ENCODE results near the gene PRICKLE1.

The PRICKLE1 gene

GRCh38 chr12:42530284-42530683 is 59.3 kb downstream of the PRICKLE1 start:
- TF ChIP-seq POLR2AphosphoS5 (IDR thresholded peaks at IDR 0.05; ENCODE audit: low read depth, low read length) (no peak), SIN3A (IDR thresholded peaks at IDR 0.05; ENCODE audit: borderline replicate concordance, insufficient read depth, low read length) (no peak), TAF1 (IDR thresholded peaks at IDR 0.05; ENCODE audit: borderline replicate concordance, insufficient read depth, low read length) (no peak)

GRCh38 chr12:42525444-42525843 is 64.1 kb downstream of the PRICKLE1 start:
- TF ChIP-seq SIN3A (IDR thresholded peaks at IDR 0.05; ENCODE audit: borderline replicate concordance, insufficient read depth, low read length), result no peak
- TF ChIP-seq, protein P1, sequence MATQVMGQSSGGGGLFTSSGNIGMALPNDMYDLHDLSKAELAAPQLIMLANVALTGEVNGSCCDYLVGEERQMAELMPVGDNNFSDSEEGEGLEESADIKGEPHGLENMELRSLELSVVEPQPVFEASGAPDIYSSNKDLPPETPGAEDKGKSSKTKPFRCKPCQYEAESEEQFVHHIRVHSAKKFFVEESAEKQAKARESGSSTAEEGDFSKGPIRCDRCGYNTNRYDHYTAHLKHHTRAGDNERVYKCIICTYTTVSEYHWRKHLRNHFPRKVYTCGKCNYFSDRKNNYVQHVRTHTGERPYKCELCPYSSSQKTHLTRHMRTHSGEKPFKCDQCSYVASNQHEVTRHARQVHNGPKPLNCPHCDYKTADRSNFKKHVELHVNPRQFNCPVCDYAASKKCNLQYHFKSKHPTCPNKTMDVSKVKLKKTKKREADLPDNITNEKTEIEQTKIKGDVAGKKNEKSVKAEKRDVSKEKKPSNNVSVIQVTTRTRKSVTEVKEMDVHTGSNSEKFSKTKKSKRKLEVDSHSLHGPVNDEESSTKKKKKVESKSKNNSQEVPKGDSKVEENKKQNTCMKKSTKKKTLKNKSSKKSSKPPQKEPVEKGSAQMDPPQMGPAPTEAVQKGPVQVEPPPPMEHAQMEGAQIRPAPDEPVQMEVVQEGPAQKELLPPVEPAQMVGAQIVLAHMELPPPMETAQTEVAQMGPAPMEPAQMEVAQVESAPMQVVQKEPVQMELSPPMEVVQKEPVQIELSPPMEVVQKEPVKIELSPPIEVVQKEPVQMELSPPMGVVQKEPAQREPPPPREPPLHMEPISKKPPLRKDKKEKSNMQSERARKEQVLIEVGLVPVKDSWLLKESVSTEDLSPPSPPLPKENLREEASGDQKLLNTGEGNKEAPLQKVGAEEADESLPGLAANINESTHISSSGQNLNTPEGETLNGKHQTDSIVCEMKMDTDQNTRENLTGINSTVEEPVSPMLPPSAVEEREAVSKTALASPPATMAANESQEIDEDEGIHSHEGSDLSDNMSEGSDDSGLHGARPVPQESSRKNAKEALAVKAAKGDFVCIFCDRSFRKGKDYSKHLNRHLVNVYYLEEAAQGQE (IDR thresholded peaks at IDR 0.05; ENCODE audit: insufficient read depth in 1 of 2, low read depth in 2 of 2, low read length in 2 of 2), result no peak
- no peak for TF ChIP-seq TAF1 (IDR thresholded peaks at IDR 0.05; ENCODE audit: borderline replicate concordance, insufficient read depth, low read length)
- no peak for TF ChIP-seq FOXP2 (optimal IDR thresholded peaks at IDR 0.05; ENCODE audit: borderline replicate concordance, extremely low read depth, extremely low read length, insufficient read depth)
- TF ChIP-seq POLR2AphosphoS5 (IDR thresholded peaks at IDR 0.05; ENCODE audit: low read depth, low read length), result no peak

DNA sequence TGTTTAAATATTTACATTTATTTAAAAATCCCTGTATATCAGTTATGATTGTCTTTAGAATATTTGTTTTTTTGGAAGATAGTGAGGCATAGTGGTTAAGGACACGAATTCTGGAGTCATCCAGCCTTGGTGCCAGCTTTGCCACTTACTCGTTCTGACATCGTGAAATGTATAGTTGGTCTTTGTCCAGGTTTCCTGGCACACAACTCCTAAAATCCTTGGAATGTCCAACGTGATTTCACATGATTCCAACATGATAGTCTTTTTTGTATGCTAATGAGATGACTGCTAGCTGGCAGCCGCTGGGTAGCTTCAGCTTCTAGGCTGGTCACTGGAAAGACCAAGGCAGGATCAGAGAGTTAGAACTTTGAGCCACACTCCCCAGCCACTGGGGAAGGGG is 64.8 kb downstream of the PRICKLE1 start:
- TF ChIP-seq POLR2AphosphoS5 (IDR thresholded peaks at IDR 0.05; ENCODE audit: low read depth, low read length) (no peak), FOXP2 (optimal IDR thresholded peaks at IDR 0.05; ENCODE audit: borderline replicate concordance, extremely low read depth, extremely low read length, insufficient read depth) (no peak), TAF1 (IDR thresholded peaks at IDR 0.05; ENCODE audit: borderline replicate concordance, insufficient read depth, low read length) (no peak), SIN3A (IDR thresholded peaks at IDR 0.05; ENCODE audit: borderline replicate concordance, insufficient read depth, low read length) (no peak)
- TF ChIP-seq, protein P1 (IDR thresholded peaks at IDR 0.05; ENCODE audit: insufficient read depth in 1 of 2, low read depth in 2 of 2, low read length in 2 of 2), result no peak

- no peak for TF ChIP-seq POLR2AphosphoS5 (IDR thresholded peaks at IDR 0.05; ENCODE audit: low read depth, low read length)
- no peak for TF ChIP-seq TAF1 (IDR thresholded peaks at IDR 0.05; ENCODE audit: borderline replicate concordance, insufficient read depth, low read length)
- TF ChIP-seq, protein P1 (IDR thresholded peaks at IDR 0.05; ENCODE audit: insufficient read depth in 1 of 2, low read depth in 2 of 2, low read length in 2 of 2), result no peak
- TF ChIP-seq FOXP2 (optimal IDR thresholded peaks at IDR 0.05; ENCODE audit: borderline replicate concordance, extremely low read depth, extremely low read length, insufficient read depth), result no peak
- no peak for TF ChIP-seq SIN3A (IDR thresholded peaks at IDR 0.05; ENCODE audit: borderline replicate concordance, insufficient read depth, low read length)
These were observed 73.0 kb downstream of the PRICKLE1 start for GRCh38 chr12:42516573-42516972.

DNA sequence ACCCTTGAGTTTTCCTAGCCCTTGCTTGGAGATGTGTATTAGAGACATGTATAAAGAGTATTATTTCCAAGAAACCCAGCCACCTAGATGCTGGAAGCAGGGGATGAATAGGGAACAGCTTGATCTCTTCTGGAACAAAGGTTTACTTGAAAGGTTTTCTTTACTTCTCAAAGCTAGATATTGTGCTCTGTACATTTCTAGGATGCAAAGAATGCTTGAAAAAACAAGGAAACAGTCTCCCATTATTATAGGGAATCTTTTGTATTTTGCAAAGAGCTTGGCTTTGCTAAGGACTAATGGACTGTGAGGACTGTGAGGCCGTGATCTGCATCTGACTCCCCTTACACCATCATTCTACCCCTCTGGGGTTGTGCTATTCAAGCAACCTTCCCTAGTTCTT is 77.9 kb downstream of the PRICKLE1 start:
- TF ChIP-seq FOXP2 (optimal IDR thresholded peaks at IDR 0.05; ENCODE audit: borderline replicate concordance, extremely low read depth, extremely low read length, insufficient read depth) (no peak), TAF1 (IDR thresholded peaks at IDR 0.05; ENCODE audit: borderline replicate concordance, insufficient read depth, low read length) (no peak), SIN3A (IDR thresholded peaks at IDR 0.05; ENCODE audit: borderline replicate concordance, insufficient read depth, low read length) (no peak), POLR2AphosphoS5 (IDR thresholded peaks at IDR 0.05; ENCODE audit: low read depth, low read length) (no peak)
- TF ChIP-seq, protein P1 (IDR thresholded peaks at IDR 0.05; ENCODE audit: insufficient read depth in 1 of 2, low read depth in 2 of 2, low read length in 2 of 2), result no peak
